GM18868 (cell line): ENCODE data around the gene ETV6.

ENCODE experiments used
- ATAC-seq: cut with Tn5 transposase; IDR thresholded peaks from one replicate; pipeline ENCODE4 v1.9.1; 2021; ENCODE audit warnings: mild to moderate bottlenecking, moderate library complexity; ENCODE audit not compliant: unreplicated experiment

ETV6 gene

DNA sequence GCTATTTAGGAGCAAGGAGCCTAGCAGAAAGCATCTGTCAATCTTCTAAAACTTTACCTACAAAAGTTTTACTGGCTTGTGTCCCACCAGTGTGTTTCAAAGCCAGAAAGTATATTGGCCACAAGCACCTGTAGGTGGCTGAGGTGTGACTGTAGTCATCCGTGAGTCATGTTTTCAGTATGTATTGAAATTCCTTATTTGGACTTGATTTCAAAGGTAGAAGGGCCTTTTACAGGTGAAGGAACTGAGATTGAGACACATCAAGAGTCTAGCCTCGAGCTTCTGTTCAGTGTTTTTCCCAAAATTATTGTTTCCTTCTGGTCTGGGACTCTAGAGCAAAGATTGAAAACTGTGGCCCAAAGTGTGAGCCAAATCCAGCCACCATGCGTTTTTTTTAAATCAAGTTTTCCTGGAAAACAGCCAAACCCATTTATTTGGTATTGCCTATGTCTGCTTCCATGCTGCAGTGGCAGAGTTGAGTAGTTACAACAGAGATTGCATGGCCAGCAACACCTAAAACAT lies 226.0 kb downstream of the ETV6 start:
- ATAC-seq = peak; percentile 62

DNA sequence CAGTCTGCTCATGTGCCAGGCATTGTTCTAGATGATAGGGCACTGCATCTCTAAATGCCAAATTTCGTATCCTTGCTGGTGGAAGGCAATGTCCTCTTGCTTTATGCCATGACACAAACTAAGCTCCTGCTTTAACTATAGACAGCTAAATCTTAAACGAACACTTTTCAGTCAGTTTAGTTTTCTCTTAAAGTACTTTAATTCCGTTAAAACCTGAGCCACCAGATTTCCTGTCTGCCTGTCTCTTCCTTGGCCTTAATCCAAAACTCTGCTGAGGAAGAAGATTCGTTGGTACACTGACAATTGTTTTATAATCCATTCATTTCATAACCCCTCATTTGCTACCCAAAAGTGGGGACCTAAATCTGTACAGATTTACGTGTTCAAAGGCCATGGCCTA lies 226.8 kb downstream of the ETV6 start:
- ATAC-seq = no peak

DNA sequence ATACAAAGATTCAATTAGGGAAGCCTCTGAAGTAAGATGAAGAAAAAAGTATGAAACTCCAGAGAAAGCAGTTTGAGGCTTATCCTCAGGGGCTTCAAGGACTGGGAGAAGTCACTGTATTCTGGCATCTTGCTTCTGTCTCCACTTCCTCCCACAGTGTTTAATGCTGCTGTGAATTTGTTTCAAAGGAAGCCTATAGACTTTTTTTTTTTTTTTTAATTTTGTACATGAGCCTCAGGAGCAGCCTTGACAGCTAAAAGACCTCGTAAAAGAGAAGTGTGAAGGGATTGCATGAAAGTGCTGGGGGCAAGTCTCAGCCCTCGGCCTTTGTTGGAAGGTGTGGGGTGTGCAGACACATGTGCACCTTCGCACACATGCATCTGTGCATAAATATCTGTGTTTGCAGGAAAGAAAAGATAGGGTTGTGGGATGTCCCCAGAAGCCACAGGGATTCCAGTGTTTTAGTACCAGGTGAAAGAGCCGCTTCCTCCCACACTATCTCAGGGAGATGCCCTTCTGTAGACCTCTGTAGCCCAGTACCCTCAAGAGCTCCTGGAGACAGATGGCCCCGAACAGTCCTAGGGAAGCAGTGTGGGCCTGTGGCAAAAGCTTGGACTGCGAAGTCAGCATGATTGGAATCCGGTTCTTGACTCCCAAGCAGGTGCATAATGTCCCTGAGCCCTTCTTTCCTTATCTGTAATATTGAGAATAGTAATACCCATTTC lies 227.8 kb downstream of the ETV6 start:
- ATAC-seq = no peak

DNA sequence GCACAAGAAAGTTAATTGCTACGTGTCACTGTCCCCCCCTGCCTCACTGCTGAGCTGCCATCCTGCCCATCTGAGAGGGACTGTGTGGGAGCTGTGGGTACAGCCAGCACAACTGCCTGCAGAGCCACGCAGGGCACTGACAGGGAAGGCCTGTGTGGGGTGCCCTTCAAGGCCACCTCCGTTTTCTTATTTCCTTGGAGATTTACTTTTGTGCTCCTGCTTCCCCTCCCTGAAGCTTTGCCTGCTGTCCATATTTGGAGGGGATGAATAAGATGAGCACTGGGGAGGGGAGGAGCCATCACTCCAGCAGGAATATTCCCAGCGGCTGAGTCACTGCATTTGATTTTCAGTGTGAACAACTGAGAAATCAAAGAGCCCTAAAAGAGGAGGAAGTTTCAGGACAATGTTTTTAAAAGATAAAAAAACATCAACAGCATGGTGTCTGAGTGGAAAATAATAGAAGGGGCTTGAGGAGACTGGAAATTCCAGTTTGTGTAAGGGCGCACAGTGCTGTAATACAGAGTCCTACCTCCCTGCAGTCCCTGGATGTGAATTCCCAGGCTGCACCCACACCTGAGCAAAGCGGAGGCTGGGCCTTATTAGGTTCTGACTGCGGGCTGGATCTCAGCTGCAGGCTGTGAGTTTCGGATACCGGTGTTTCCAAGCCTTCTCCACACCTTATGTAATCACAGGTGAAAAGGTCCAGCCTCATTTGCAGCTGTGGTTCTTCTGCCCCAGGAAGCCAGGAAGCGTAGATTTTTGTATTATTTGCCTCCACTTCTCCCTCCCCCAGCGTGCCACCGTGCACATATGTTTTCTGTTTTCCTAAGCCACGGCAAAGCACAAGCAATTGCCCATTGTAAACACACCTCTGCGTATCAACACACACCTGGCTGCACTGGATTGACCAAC lies 228.7 kb downstream of the ETV6 start:
- ATAC-seq = no peak

DNA sequence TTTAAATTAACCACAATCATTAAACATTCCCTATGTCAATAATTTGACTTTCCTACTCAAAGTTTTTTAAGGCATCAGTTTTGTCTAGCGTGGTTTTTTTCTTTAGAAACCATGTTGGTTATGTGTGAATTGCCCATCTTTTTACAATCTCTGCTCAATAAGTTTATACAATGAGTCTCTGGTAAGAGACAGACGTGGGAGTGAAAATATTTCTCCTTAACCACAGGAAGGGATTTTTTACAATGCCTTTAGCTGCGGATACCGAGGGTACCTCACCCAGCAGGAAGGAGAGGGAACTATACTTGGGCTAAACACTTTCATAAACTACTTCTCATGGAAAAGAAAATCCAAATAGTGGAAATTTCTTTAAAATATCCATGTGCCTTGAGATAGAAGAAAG lies 229.8 kb downstream of the ETV6 start:
- no peak for ATAC-seq

DNA sequence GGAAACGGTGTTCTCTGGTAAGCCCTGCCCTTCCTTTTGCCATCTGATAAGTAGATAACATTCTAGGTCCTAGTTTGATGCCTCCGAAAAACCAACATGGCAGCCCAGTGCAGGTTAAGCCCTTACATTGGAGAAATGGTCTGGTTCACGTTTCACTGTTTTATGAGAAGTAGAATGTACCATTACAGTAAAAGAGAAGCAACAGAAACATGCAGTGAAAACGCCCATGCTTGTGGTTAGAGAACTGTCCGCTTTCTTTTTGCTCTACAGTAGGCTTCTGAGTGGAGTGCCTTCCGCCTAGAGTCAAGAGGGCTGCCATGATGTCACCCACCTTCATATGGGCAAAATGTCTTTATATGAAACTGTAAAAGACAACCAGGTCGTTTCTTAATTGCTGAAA lies 230.9 kb downstream of the ETV6 start:
- ATAC-seq = no peak

DNA sequence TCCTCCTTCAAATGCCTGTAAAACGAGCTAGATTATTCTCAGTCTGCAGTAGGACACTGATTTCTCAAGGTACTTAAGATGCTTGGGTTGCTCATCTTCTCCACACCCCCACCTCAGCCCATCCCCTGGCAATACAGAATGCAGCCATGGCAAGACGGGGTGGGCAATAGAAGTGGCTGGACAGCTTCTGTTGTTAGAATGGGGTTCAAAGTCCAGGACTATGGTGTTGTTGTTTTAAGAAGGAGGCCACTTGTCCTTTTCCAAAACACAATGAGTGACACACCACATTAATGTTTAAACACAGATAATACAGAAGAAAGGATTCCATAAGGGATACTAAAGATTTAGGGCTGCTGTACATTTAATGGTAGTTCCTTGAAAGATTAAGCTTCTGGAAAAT lies 232.4 kb downstream of the ETV6 start:
- no peak for ATAC-seq

DNA sequence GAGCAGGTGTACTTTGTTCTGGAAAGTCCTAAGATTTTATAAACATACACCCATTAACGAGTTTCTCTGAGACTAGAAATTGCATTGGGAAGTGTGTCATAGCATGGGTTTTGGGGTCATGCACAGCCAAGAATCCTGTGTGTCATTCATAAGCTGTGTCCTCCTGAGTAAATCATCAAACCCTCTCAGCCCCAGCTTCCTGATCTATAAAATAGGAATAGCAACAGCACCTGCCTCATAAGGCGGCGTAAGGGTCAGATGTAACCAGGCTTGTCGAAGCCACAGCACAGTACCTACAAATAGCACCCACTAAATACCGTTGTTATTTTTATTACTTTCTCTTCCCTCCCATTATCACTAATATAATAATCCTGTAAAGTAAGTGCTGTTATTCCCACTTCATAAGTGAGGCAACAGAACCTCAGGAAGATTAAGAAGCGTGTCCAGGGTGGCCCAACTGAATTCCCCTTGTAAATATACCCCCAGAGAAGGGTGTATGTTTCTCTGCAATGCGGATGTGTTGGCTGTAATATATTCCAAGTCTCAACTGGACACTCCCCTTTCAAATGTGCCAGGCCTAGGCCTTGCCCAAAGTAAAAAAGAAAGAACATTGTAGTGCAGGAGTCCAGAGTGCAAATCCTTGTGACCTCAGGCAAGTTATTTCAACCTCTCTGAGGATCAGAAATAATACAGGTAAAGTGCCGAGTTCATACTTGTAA lies 233.0 kb downstream of the ETV6 start:
- peak; percentile 68 for ATAC-seq

DNA sequence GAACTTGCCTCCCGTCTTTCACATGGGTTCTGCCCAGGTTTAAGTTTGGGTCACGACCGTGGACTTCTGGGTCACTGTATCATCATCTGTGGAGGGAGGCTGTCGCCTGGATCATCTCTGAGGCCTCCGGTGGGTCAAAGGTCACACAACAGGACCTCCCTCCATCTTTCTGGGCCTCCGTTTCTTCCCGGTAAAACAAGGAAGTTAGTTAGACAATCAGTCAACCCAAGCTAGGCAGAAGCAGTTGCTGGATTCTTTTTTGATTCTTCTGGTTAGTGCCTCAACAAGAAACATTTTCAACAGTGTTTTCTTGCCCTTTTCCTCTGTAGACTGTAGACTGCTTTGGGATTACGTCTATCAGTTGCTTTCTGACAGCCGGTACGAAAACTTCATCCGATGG lies 234.6 kb downstream of the ETV6 start:
- ATAC-seq = no peak

DNA sequence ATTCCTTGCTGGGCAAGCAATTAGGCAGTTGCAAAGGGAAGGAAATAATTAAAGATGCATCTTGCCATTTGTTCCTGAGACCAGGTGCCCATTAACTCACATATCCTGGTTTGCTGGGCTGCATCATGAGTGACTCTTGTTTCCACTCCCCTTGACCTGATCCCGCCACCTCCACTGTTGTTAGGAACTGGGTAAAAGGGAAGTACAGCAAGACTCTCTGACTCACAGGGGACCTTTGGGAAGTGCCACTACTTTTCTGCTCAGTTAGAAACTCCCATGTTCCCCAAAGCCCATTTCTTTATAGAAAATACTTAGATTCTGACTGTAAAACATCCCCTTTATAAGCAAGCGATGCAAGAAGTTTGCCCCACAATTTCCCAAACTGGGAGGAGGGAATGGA lies 235.2 kb downstream of the ETV6 start:
- no peak for ATAC-seq

DNA sequence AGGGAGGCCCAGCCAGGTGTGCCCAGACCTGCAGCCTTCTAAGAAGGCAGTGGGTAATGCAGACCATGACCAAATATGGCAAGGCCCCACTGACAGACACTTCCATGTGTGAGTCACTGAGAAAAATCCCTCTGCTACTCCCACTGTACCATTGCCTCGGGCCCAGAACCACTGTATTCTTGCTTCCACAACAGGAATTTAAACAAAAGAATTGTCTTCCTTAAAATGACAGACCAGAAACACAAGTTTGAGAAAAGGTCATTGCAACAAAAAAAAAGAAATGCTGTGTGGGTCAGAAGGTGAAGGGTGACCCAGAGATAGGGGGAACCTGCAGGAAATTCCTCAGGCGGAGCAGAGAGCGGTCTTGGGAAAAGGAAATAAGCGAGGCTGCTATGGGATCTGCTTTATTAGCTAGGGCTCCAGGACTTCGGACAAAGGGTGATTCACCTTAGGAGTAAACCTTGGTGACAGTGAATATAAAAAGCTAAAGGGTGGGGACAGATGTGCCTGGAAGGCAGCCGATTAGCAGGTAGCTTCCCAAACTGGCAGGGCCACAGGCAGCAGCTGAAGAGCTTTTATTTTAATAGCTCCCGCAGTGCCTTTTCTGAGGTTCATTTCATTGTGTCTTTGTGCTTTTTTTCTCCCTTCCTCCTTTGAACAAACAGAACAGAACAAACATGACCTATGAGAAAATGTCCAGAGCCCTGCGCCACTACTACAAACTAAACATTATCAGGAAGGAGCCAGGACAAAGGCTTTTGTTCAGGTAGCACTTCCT lies 236.0 kb downstream of the ETV6 start:
- no peak for ATAC-seq

DNA sequence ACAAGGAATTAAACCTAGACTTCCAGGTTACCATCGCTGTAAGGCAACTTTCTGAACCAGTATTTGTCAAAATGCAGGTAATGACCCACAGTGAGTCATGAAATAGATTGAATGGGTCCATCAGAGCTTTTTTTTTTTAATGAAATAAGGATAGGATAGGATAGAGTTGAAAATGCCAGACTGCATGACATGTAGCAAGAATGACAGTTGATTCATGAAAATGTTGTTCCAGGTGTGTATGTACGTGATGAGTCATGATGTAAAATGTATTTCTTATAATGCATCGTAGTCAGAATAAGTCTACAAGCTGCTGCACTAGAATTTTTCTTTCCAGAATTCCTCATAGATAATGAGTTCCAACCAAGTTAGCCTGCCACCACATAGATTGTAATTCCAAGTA lies 236.9 kb downstream of the ETV6 start:
- no peak for ATAC-seq

DNA sequence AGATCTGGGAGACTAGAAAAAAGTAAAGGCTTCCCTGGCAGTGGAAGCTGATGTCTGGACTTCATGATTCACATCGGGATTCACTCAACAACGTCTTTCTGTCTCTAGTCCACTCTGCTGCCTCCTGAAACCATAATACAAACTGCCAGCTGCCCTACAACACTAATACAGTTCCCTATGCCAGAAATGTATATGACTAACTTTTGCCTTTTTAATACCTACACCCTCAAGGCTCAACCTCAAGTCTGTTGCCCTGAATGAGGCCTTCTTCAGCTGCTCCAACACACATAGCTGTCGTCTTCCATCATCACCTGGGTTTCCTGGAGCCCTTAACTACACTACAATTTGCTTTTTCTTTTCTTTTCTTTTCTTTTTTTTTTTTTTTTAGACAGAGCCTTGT lies 238.6 kb downstream of the ETV6 start:
- ATAC-seq = no peak

DNA sequence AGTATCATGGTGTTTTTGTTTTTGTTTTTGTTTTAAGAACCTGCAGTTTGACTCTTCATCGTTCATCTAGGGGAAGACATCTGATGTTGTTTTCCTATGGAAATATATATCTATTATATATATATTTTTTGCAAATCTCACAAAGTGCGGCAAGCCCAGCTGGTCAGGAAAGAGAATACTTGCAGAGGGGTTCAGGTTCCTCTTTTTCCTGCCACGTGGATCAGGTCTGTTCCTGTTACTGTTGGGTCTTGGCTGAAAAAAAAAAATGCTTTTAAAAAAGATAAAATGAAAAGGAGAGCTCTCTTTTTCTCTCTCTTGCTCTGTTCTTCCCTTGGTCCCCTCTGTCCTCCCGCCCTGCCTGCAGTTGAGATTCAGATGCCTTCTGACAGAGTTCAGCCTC lies 241.9 kb downstream of the ETV6 start:
- ATAC-seq = no peak

DNA sequence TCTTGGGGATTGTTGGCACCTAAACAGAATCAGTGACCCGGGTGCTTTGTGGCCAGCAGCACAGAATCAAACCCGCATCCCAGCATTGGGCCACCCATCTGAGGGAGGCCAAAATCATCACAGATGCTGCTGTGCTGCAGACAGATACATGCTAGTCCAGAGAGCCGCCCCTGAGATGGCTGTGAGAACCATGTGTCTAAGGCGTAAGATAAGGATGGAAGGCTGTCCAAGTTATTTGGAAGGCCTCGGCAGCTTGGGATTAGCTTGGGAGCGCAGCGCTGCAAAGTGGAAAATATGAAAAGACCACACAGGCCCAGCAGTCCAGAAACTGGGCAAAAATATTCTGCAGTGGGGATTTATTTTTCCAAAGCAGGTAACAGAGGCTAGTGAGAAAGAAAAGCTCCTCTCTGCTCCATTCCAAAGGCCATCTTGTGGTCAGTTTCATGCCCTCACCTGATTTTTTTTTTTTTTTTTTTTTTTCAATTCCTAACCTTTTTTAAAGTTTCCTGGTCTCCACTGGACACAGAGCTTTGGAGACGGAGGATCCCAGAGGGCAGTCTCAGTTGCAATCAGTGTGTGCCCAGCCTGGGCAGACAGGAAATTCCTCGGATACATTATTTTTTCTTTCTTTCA lies 242.4 kb downstream of the ETV6 start:
- no peak for ATAC-seq

DNA sequence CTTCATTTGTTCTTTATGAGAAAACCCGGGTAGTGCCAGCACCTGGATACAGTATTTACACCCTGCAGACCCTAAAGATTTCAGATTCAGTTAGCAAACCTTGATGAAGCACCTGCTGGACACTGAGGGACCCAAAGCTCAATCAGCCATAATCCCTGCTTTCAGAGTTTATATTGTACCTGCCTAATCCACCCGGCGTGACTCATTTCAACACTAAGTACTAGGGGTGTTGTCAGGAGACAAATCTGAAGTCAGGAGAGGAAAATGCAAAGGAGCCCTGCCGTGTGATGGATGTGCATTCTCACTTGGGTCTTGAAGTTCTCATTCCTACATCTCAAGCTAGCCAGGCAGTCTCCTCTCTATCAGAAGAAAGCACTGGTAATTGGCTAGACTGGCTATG lies 244.5 kb downstream of the ETV6 start:
- ATAC-seq = no peak

DNA sequence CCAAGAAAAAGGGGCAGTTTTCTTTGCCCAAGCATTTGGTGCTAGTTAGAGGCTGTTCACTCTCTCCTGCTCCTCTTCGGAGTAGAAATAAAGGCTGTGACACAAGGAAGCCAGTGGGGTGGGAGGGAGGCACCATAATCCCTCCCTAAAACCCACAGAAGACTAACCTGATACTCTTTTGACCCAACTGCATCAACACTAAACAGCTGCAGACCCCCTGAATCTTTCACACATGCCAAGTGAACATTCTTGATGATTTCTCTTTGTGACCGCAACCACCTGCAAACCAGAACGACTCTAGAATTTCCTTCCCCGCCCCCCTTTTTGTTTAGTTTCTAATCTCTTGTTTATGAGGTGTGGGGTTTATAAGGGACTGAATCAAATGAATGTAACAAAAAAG lies 245.4 kb downstream of the ETV6 start:
- ATAC-seq = peak; percentile 45

DNA sequence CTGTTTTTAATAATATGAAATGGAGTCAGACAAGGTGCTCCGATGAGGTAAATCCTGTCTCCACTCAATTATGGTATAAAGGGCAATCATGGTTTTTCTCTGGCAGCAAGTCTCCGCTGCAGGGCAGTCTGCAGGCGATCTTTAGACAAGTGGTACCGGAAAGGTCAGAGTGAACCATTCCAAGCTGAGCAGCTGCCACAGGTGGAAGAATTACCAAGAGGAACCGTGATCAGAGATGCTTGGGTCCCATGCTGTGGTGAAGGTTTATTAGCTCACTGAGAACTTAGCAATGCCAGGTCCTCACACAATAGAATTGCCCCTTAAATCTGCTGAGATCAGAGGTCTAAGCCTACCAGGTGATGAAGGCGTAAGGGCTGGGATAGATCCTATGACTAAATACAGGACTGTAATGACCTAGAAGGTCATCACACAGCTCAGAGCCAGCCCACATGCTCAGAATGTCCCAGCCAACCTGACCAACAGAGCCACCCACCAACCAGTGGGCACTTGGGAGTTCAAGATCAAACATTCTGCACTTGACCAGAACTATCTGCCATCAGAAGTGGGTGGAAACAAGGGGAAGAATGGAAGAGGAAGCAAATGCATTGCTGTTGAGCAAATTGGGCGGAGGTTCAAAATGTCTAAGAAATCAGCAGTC lies 246.1 kb downstream of the ETV6 start:
- ATAC-seq = no peak

DNA sequence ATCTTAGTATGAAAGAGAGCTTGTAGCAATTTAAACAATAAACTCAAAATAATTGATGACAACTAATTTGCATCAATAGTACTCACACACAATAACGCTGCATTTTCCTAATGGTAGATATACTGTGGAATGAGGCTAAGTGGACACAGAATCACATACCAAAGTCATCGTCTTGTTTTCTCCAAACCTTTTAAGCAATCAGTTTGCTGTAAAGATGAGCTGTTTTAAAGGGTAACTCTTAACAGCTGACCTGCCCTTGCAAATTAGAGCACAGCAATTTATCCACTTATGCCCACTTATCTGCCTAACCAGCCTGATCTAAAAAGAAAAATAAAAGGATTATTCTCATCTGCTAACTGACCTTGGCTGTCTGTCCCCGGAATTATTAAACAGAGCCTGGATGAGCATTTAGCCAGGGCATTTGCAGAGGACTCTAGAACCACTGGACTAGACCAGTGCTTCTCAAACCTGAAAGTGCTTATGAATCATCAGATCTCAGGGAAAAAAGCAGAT lies 247.0 kb downstream of the ETV6 start:
- ATAC-seq = no peak
